HepG2 (cell line): ENCODE data around the gene PLOD3. TPM values are rescaled to one million over a fixed set of nuclear protein-coding genes. Genes with fewer than 3 reads are reported as not detected.

Experiments
- AGO1 ChIP-seq: fragments of 200-400 bp; formaldehyde crosslinking; IDR thresholded peaks from 2 replicates; pipeline ENCODE4 v1.6.1; 2017; ENCODE audit warnings: mild to moderate bottlenecking, low read depth, low read length, moderate library complexity; ENCODE audit not compliant: poor library complexity, severe bottlenecking
- ETV5 ChIP-seq: IDR thresholded peaks from 2 replicates; pipeline ENCODE4 v1.6.1; 2018; ENCODE audit warnings: missing biosample characterization, missing genetic modification reagents, inconsistent platforms, borderline replicate concordance
- HDAC2 ChIP-seq: sonication (generic); formaldehyde crosslinking; IDR thresholded peaks from 2 replicates; pipeline ENCODE4 v1.4.0; 2020; ENCODE audit warnings: missing genetic modification reagents
- JDP2 ChIP-seq: sonication (generic); formaldehyde crosslinking; IDR thresholded peaks from 2 replicates; pipeline ENCODE4 v1.8.1; 2022; ENCODE audit warnings: missing genetic modification reagents, borderline replicate concordance
- MEF2D ChIP-seq: sonication (generic); formaldehyde crosslinking; IDR thresholded peaks from 2 replicates; pipeline ENCODE4 v1.5.1; 2020; ENCODE audit warnings: mild to moderate bottlenecking, missing genetic modification reagents
- MIER2 ChIP-seq: IDR thresholded peaks from 2 replicates; pipeline ENCODE4 v1.6.1; 2016; ENCODE audit warnings: missing biosample characterization, missing genetic modification reagents
- MTA1 ChIP-seq: sonication (generic); formaldehyde crosslinking; IDR thresholded peaks from 2 replicates; pipeline ENCODE4 v1.4.0; 2020; ENCODE audit warnings: missing genetic modification reagents, mild to moderate bottlenecking, borderline replicate concordance
- MXI1 ChIP-seq: IDR thresholded peaks from 3 replicates; pipeline ENCODE4 v1.6.1; 2012; ENCODE audit warnings: low read depth, low read length, inconsistent platforms, borderline replicate concordance
- PHB2 ChIP-seq: fragments of 450-650 bp; IDR thresholded peaks from 2 replicates; pipeline ENCODE4 v1.6.1; 2018; ENCODE audit not compliant: partially characterized antibody
- SNAPC2 ChIP-seq: sonication (generic); formaldehyde crosslinking; IDR thresholded peaks from 2 replicates; pipeline ENCODE4 v1.8.1; 2022; ENCODE audit warnings: mild to moderate bottlenecking, missing genetic modification reagents
- ZBTB38 ChIP-seq: sonication (generic); formaldehyde crosslinking; IDR thresholded peaks from 2 replicates; pipeline ENCODE4 v1.5.1; 2020; ENCODE audit warnings: mild to moderate bottlenecking, missing genetic modification reagents
- ZC3H13 ChIP-seq: sonication (generic); formaldehyde crosslinking; IDR thresholded peaks from 2 replicates; pipeline ENCODE4 v1.8.1; 2023; ENCODE audit warnings: mild to moderate bottlenecking, missing genetic modification reagents, moderate library complexity
- ZFP1 ChIP-seq: IDR thresholded peaks from 2 replicates; pipeline ENCODE4 v1.6.1; 2016
- ZNF121 ChIP-seq: sonication (generic); formaldehyde crosslinking; IDR thresholded peaks from 2 replicates; pipeline ENCODE4 v1.5.0; 2020; ENCODE audit warnings: mild to moderate bottlenecking, missing genetic modification reagents
- ZNF224 ChIP-seq: sonication (generic); formaldehyde crosslinking; IDR thresholded peaks from 2 replicates; pipeline ENCODE4 v1.5.0; 2020; ENCODE audit warnings: mild to moderate bottlenecking, missing genetic modification reagents
- ZNF460 ChIP-seq: sonication (generic); formaldehyde crosslinking; IDR thresholded peaks from 2 replicates; pipeline ENCODE4 v1.5.1; 2020; ENCODE audit warnings: missing genetic modification reagents, mild to moderate bottlenecking, borderline replicate concordance
- ZNF563 ChIP-seq: sonication (generic); formaldehyde crosslinking; IDR thresholded peaks from 2 replicates; pipeline ENCODE4 v1.8.0; 2022; ENCODE audit warnings: mild to moderate bottlenecking, moderate library complexity, missing genetic modification reagents
- ZNF724P ChIP-seq: sonication (generic); formaldehyde crosslinking; IDR thresholded peaks from 2 replicates; pipeline ENCODE4 v1.8.0; 2022; ENCODE audit warnings: missing genetic modification reagents, borderline replicate concordance
- ZNF777 ChIP-seq: sonication (generic); formaldehyde crosslinking; IDR thresholded peaks from 2 replicates; pipeline ENCODE4 v1.4.0; 2020; ENCODE audit warnings: missing genetic modification reagents
- ZNF878 ChIP-seq: sonication (generic); formaldehyde crosslinking; IDR thresholded peaks from 2 replicates; pipeline ENCODE4 v1.8.1; 2023; ENCODE audit warnings: mild to moderate bottlenecking, missing genetic modification reagents, moderate library complexity
- polyA plus RNA-seq, 8 experiments: library from polyadenylated mRNA; depleted of rRNA in 3 of 8; stranded (reverse) in 7 of 8; unstranded in 1 of 8; fragments of >200 nt; fragmentation: Illumina TruSeq in 4 of 8; extraction: Trizol in 4 of 8; gene quantifications; 2 replicates each; pipeline versions ENCODE4 v1.2.1 to v1.2.3, GENCODE V29; 2011 to 2016; ENCODE audit warnings: low read depth in 4 of 8, missing spikeins in 1 of 8, mixed read lengths in 1 of 8; ENCODE audit not compliant: insufficient read depth in 1 of 8
- total RNA-seq, 5 experiments: library from RNA; depleted of rRNA; stranded (reverse); fragments of >200 nt; fragmentation: Illumina TruSeq; extraction: Trizol; gene quantifications; 2 replicates each; pipeline ENCODE4 v1.2.3, GENCODE V29; 2016; ENCODE audit warnings: low read depth in 1 of 5
- TF ChIP-seq, protein P1 (sequence below): sonication (generic); formaldehyde crosslinking; IDR thresholded peaks from 2 replicates; pipeline ENCODE4 v1.4.0; 2020; ENCODE audit warnings: missing genetic modification reagents
- TF ChIP-seq, protein P2 (sequence below): sonication (generic); formaldehyde crosslinking; IDR thresholded peaks from 2 replicates; pipeline ENCODE4 v1.8.0; 2022; ENCODE audit warnings: low read depth, missing genetic modification reagents
- TF ChIP-seq, protein P3 (sequence below): sonication (generic); formaldehyde crosslinking; IDR thresholded peaks from 2 replicates; pipeline ENCODE4 v1.4.0; 2020; ENCODE audit warnings: missing genetic modification reagents
- TF ChIP-seq, protein P4 (sequence below): IDR thresholded peaks from 2 replicates; pipeline ENCODE4 v1.6.1; 2016; ENCODE audit warnings: missing biosample characterization, missing genetic modification reagents, low read depth

The PLOD3 gene
- total and polyA plus RNA-seq, 2 of the 13 experiments (the other 11 are each of a cell fraction or from before 2014, with no cell fraction given), result 65.8 to 67.4 TPM

DNA sequence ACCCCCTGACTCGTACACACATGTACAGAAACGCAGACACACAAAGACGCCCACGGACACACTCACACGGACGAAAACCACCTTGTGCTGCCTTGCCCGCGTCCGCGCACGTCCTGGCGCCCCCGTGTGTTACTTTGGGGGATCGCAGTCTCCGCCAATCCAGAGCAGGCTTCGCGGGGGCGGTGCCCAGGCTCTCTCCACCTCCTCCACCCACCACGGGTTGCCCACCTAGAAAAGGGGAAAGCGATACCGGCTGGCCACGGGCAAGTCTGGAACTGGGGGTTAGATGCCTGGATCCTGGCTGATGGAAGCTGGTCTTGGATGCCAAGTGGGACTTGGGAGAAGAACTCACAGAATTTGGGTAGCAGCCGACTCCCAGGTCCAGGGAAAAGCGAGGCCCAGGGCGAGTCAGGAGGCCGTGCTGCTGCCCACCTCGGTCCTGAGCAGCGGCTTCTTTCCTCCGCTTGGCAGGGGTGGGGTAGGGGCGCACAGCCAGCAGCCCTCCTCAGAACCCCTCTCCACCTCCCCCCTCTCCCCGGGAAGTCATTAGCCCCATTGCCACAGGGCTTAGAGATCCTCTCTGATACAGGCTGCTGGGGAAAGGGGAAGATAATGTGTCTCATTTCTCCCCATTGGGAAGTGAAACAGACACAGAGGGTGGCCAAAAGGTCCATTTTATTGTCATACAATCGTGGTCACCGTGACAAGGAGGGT lies 47.4 kb downstream of the PLOD3 start (continued):
- TF ChIP-seq, protein P1, sequence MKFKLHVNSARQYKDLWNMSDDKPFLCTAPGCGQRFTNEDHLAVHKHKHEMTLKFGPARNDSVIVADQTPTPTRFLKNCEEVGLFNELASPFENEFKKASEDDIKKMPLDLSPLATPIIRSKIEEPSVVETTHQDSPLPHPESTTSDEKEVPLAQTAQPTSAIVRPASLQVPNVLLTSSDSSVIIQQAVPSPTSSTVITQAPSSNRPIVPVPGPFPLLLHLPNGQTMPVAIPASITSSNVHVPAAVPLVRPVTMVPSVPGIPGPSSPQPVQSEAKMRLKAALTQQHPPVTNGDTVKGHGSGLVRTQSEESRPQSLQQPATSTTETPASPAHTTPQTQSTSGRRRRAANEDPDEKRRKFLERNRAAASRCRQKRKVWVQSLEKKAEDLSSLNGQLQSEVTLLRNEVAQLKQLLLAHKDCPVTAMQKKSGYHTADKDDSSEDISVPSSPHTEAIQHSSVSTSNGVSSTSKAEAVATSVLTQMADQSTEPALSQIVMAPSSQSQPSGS (CRISPR knock-in tag), result no peak
- TF ChIP-seq SNAPC2, result no peak
- TF ChIP-seq ZNF777 (CRISPR knock-in tag), result no peak
- no peak for TF ChIP-seq ZNF878 (CRISPR knock-in tag)
- no peak for TF ChIP-seq JDP2
- TF ChIP-seq ETV5 (CRISPR knock-in tag), result no peak
- TF ChIP-seq ZNF724P (CRISPR knock-in tag), result no peak
- TF ChIP-seq, protein P2, sequence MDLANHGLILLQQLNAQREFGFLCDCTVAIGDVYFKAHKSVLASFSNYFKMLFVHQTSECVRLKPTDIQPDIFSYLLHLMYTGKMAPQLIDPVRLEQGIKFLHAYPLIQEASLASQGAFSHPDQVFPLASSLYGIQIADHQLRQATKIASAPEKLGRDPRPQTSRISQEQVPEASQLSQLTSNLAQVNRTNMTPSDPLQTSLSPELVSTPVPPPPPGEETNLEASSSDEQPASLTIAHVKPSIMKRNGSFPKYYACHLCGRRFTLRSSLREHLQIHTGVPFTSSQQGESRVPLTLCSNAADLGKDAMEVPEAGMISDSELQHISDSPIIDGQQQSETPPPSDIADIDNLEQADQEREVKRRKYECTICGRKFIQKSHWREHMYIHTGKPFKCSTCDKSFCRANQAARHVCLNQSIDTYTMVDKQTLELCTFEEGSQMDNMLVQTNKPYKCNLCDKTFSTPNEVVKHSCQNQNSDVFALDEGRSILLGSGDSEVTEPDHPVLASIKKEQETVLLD (CRISPR knock-in tag), result no peak
- TF ChIP-seq MIER2 (CRISPR knock-in tag), result 0 out of 2 replicates have a peak, but pooled peaks have one; percentile 44
- no peak for TF ChIP-seq MXI1
- TF ChIP-seq HDAC2 (CRISPR knock-in tag), result no peak
- no peak for TF ChIP-seq AGO1
- no peak for TF ChIP-seq ZC3H13 (CRISPR knock-in tag)
- no peak for TF ChIP-seq ZNF224 (CRISPR knock-in tag)
- no peak for TF ChIP-seq PHB2
- TF ChIP-seq ZBTB38, result no peak
- TF ChIP-seq, protein P3, sequence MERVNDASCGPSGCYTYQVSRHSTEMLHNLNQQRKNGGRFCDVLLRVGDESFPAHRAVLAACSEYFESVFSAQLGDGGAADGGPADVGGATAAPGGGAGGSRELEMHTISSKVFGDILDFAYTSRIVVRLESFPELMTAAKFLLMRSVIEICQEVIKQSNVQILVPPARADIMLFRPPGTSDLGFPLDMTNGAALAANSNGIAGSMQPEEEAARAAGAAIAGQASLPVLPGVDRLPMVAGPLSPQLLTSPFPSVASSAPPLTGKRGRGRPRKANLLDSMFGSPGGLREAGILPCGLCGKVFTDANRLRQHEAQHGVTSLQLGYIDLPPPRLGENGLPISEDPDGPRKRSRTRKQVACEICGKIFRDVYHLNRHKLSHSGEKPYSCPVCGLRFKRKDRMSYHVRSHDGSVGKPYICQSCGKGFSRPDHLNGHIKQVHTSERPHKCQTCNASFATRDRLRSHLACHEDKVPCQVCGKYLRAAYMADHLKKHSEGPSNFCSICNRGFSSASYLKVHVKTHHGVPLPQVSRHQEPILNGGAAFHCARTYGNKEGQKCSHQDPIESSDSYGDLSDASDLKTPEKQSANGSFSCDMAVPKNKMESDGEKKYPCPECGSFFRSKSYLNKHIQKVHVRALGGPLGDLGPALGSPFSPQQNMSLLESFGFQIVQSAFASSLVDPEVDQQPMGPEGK (CRISPR knock-in tag), result 0 out of 2 replicates have a peak, but pooled peaks have one; percentile 22
- TF ChIP-seq, protein P4, sequence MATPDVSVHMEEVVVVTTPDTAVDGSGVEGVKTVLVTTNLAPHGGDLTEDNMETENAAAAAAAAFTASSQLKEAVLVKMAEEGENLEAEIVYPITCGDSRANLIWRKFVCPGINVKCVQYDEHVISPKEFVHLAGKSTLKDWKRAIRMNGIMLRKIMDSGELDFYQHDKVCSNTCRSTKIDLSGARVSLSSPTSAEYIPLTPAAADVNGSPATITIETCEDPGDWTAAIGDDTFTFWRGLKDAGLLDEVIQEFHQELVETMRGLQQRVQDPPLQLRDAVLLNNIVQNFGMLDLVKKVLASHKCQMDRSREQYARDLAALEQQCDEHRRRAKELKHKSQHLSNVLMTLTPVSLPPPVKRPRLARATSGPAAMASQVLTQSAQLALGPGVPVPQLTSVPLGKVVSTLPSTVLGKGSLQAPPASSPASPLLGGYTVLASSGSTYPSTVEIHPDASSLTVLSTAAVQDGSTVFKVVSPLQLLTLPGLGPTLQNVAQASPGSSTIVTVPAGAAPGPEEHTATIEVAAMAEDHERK (CRISPR knock-in tag), result no peak
- no peak; the same call in 1 of the 2 replicates for TF ChIP-seq MTA1 (CRISPR knock-in tag)
- TF ChIP-seq ZNF121 (CRISPR knock-in tag), result no peak
- TF ChIP-seq MEF2D, result no peak
- no peak for TF ChIP-seq ZNF460 (CRISPR knock-in tag)
- TF ChIP-seq ZFP1, result no peak
- TF ChIP-seq ZNF563 (CRISPR knock-in tag), result no peak
